NB4 (cell line): Measurements from ENCODE around the gene CEP68.

Experiments used
- MYC ChIP-seq: IDR thresholded peaks from 2 replicates; pipeline ENCODE4 v1.6.1; 2011; ENCODE audit warnings: low read depth, low read length
- POLR2A ChIP-seq: IDR thresholded peaks from 2 replicates; pipeline ENCODE4 v1.6.1; 2011; ENCODE audit warnings: mild to moderate bottlenecking; ENCODE audit not compliant: insufficient read length; ENCODE audit errors: extremely low read depth
- TF ChIP-seq, protein P1 (sequence below): IDR thresholded peaks from one replicate; pipeline ENCODE4 v1.5.1; 2012; ENCODE audit warnings: low read depth, low read length
- TF ChIP-seq, protein P2 (sequence below): IDR thresholded peaks from 2 replicates; pipeline ENCODE4 v1.6.1; 2011; ENCODE audit warnings: low read depth, low read length

DNA sequence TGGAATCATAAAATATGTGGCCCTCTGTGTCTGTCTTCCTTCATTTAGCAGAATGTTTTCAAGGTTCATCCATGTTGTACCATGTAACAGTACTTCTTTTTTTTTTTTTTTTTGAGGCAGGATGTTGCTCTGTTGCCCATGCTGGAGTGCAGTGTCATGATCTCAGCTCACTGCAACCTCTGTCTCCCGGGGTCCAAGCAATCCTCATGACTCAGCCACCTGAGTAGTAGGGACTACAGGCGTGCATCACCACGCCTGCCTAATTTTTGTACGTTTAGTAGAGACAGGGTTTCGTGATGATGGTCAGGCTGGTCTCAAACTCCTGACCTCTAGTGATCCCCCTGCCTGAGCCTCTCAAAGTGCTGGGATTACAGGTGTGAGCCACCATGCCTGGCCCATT lies 42.5 kb downstream of the CEP68 start:
- TF ChIP-seq POLR2A: no peak
- TF ChIP-seq, protein P1, sequence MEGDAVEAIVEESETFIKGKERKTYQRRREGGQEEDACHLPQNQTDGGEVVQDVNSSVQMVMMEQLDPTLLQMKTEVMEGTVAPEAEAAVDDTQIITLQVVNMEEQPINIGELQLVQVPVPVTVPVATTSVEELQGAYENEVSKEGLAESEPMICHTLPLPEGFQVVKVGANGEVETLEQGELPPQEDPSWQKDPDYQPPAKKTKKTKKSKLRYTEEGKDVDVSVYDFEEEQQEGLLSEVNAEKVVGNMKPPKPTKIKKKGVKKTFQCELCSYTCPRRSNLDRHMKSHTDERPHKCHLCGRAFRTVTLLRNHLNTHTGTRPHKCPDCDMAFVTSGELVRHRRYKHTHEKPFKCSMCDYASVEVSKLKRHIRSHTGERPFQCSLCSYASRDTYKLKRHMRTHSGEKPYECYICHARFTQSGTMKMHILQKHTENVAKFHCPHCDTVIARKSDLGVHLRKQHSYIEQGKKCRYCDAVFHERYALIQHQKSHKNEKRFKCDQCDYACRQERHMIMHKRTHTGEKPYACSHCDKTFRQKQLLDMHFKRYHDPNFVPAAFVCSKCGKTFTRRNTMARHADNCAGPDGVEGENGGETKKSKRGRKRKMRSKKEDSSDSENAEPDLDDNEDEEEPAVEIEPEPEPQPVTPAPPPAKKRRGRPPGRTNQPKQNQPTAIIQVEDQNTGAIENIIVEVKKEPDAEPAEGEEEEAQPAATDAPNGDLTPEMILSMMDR: no peak
- TF ChIP-seq, protein P2, sequence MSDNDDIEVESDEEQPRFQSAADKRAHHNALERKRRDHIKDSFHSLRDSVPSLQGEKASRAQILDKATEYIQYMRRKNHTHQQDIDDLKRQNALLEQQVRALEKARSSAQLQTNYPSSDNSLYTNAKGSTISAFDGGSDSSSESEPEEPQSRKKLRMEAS: no peak
- no peak for TF ChIP-seq MYC
